BLaER1 treated with 17β-estradiol and CSF1 and Interleukin-3, amounts not matched to agents 10 nM and 100 nM (cell line): ENCODE data around the gene PTPRN2.
A peak's percentile ranks its signal among the peaks of the same experiment; 100 is the strongest.
"Not testable (repeated sequence)": the region's sequence is repeated elsewhere in the genome, so short reads cannot be mapped to it uniquely, and the experiment has no call there.

ENCODE experiments used
- H3K27ac ChIP-seq, 11 experiments: shearing (Covaris generic); formaldehyde crosslinking; 2 replicates each; pipeline ENCODE4 v1.8.1; 2022
- H3K27me3 ChIP-seq, 11 experiments: shearing (Covaris generic); formaldehyde crosslinking; 2 replicates each; pipeline ENCODE4 v1.8.1; 2022
- H3K36me3 ChIP-seq, 11 experiments: shearing (Covaris generic); formaldehyde crosslinking; 2 replicates each; pipeline ENCODE4 v1.8.1; 2022
- H3K4me1 ChIP-seq, 10 experiments: shearing (Covaris generic); formaldehyde crosslinking; 2 replicates each; pipeline ENCODE4 v1.8.1; 2022
- H3K4me2 ChIP-seq, 11 experiments: shearing (Covaris generic); formaldehyde crosslinking; 2 replicates each; pipeline ENCODE4 v1.8.1; 2022
- H3K4me3 ChIP-seq, 10 experiments: shearing (Covaris generic); formaldehyde crosslinking; 2 replicates each; pipeline ENCODE4 v1.8.1; 2022
- H3K9ac ChIP-seq, 11 experiments: shearing (Covaris generic); formaldehyde crosslinking; 2 replicates each; pipeline ENCODE4 v1.8.1; 2022
- H3K9me3 ChIP-seq, 11 experiments: shearing (Covaris generic); formaldehyde crosslinking; replicated peaks in 1 of 11; 2 replicates each; pipeline ENCODE4 v1.8.1; 2022
- H4K20me1 ChIP-seq, 11 experiments: shearing (Covaris generic); formaldehyde crosslinking; 2 replicates each; pipeline ENCODE4 v1.8.1; 2022
- Cebpa-rat ChIP-seq, 11 experiments: shearing (Covaris generic); IDR thresholded peaks; 2 replicates each; pipeline ENCODE4 v1.8.1; 2022

The PTPRN2 gene

GRCh38 chr7:157703131-157703530 is 884.5 kb downstream of the PTPRN2 start:
- H3K4me3 ChIP-seq = no peak overlapping the region
- H3K36me3 ChIP-seq = no peaks in the 10 kb centered on the region
- peaks cover 0 to 15% (median 0%) of the 10 kb centered on the region in 11 experiments; a peak in 2 of 22 replicates for H4K20me1 ChIP-seq
- no peak overlapping the region for H3K9ac ChIP-seq
- H3K4me2 ChIP-seq = no peak overlapping the region
- no peaks in the 10 kb centered on the region for H3K9me3 ChIP-seq
- no peaks in the 10 kb centered on the region for H3K4me1 ChIP-seq
- peaks cover 6 to 51% (median 26%) of the 10 kb centered on the region in 11 experiments; a peak in 18 of 22 replicates for H3K27me3 ChIP-seq
- TF ChIP-seq Cebpa-rat (IDR thresholded peaks at IDR 0.05) = no peak
- H3K27ac ChIP-seq = no peak overlapping the region

- Histone ChIP-seq H3K27ac (no peak overlapping the region), H3K4me3 (no peak overlapping the region), H4K20me1 (peaks cover 0 to 11% (median 0%) of the 10 kb centered on the region in 11 experiments; a peak in 2 of 22 replicates), H3K9ac (no peak overlapping the region), H3K4me1 (no peaks in the 10 kb centered on the region), H3K36me3 (no peaks in the 10 kb centered on the region), H3K27me3 (peaks cover 6 to 57% (median 26%) of the 10 kb centered on the region in 11 experiments; a peak in 18 of 22 replicates), H3K9me3 (no peaks in the 10 kb centered on the region), H3K4me2 (no peak overlapping the region)
- no peak for TF ChIP-seq Cebpa-rat (IDR thresholded peaks at IDR 0.05)
These were observed 885.2 kb downstream of the PTPRN2 start for GRCh38 chr7:157702311-157703023.

GRCh38 chr7:157701395-157702180 is 886.0 kb downstream of the PTPRN2 start:
- peaks cover 0 to 11% (median 0%) of the 10 kb centered on the region in 11 experiments; a peak in 2 of 22 replicates for H4K20me1 ChIP-seq
- not testable (repeated sequence) for H3K4me1 ChIP-seq, H3K4me3 ChIP-seq, H3K27ac ChIP-seq, H3K4me2 ChIP-seq, H3K36me3 ChIP-seq, H3K9me3 ChIP-seq, H3K9ac ChIP-seq
- H3K27me3 ChIP-seq = peaks cover 6 to 57% (median 29%) of the 10 kb centered on the region in 11 experiments; a peak in 18 of 22 replicates

GRCh38 chr7:157700231-157701005 is 887.2 kb downstream of the PTPRN2 start:
- Histone ChIP-seq H3K9ac (no peak overlapping the region), H3K27me3 (peaks cover 12 to 64% (median 36%) of the 10 kb centered on the region in 11 experiments), H3K9me3 (peaks cover 6 to 14% (median 11%) of the 10 kb centered on the region in 11 experiments), H3K4me1 (no peaks in the 10 kb centered on the region), H3K36me3 (no peaks in the 10 kb centered on the region), H3K4me3 (no peak overlapping the region), H3K4me2 (no peak overlapping the region), H4K20me1 (peaks cover 0 to 11% (median 0%) of the 10 kb centered on the region in 11 experiments; a peak in 2 of 22 replicates), H3K27ac (no peak overlapping the region)
- TF ChIP-seq Cebpa-rat (IDR thresholded peaks at IDR 0.05) = no peak

- Histone ChIP-seq H3K4me3 (no peak overlapping the region), H3K27me3 (peaks cover 20 to 70% (median 45%) of the 10 kb centered on the region in 11 experiments), H3K4me1 (no peaks in the 10 kb centered on the region; a peak in 1 of 20 replicates), H3K36me3 (no peaks in the 10 kb centered on the region), H3K27ac (no peak overlapping the region), H3K9me3 (peaks cover 8 to 15% (median 12%) of the 10 kb centered on the region in 11 experiments), H3K9ac (no peak overlapping the region), H4K20me1 (peaks cover 0 to 11% (median 0%) of the 10 kb centered on the region in 11 experiments; a peak in 3 of 22 replicates), H3K4me2 (no peak overlapping the region)
- no peak for TF ChIP-seq Cebpa-rat (IDR thresholded peaks at IDR 0.05)
These were observed 888.1 kb downstream of the PTPRN2 start for GRCh38 chr7:157699357-157700013.

- peaks cover 13 to 19% (median 18%) of the 10 kb centered on the region in 10 experiments for H3K4me1 ChIP-seq
- H3K4me3 ChIP-seq, H3K9ac ChIP-seq, H3K27ac ChIP-seq, H3K36me3 ChIP-seq, H3K4me2 ChIP-seq: not testable (repeated sequence)
- peaks cover 8 to 15% (median 12%) of the 10 kb centered on the region in 11 experiments for H3K9me3 ChIP-seq
- H3K27me3 ChIP-seq = peaks cover 35 to 70% (median 54%) of the 10 kb centered on the region in 11 experiments
- H4K20me1 ChIP-seq = peaks cover 0 to 21% (median 20%) of the 10 kb centered on the region in 11 experiments; a peak in 19 of 22 replicates
These were observed 890.3 kb downstream of the PTPRN2 start for GRCh38 chr7:157697287-157697686.

- not testable (repeated sequence) for H3K4me3 ChIP-seq, H3K27ac ChIP-seq, H3K9ac ChIP-seq, H3K4me2 ChIP-seq, H3K36me3 ChIP-seq
- Histone ChIP-seq H3K4me1 (peaks cover 24 to 35% (median 31%) of the 10 kb centered on the region in 10 experiments), H4K20me1 (peaks cover 0 to 38% (median 33%) of the 10 kb centered on the region in 11 experiments; a peak in 19 of 22 replicates), H3K27me3 (peaks cover 52 to 74% (median 58%) of the 10 kb centered on the region in 11 experiments), H3K9me3 (peaks cover 8 to 15% (median 12%) of the 10 kb centered on the region in 11 experiments)
These were observed 892.0 kb downstream of the PTPRN2 start for GRCh38 chr7:157695609-157696008.

GRCh38 chr7:157694376-157694665 is 893.3 kb downstream of the PTPRN2 start:
- Histone ChIP-seq H3K36me3 (no peaks in the 10 kb centered on the region), H3K27me3 (peaks cover 64 to 76% (median 69%) of the 10 kb centered on the region in 11 experiments), H3K4me3 (0 out of 20 replicates have a peak overlapping the region, but pooled peaks of 1 of the 10 experiments have one; percentile 31), H3K27ac (no peak overlapping the region), H4K20me1 (peaks cover 0 to 51% (median 44%) of the 10 kb centered on the region in 11 experiments; a peak in 19 of 22 replicates), H3K4me1 (peaks cover 37 to 48% (median 44%) of the 10 kb centered on the region in 10 experiments), H3K4me2 (peak overlapping the region in 3 of 11 experiments; percentile 48 to 63 (median 51); a peak in 5 of 22 replicates), H3K9me3 (peaks cover 8 to 15% (median 12%) of the 10 kb centered on the region in 11 experiments), H3K9ac (no peak overlapping the region)
- no peak for TF ChIP-seq Cebpa-rat (IDR thresholded peaks at IDR 0.05)
